Cerebellar nuclear complex (tissue), 1 donor: ENCODE results near the gene MAP3K13.
"Not testable (repeated sequence)": the region's sequence is repeated elsewhere in the genome, so short reads cannot be mapped to it uniquely, and the experiment has no call there.

Experiments used
- DNase-seq, 2 experiments: peaks; one replicate each; lab custom pipeline; 2025; lab: John Stamatoyannopoulos, UW

MAP3K13 gene

GRCh38 chr3:185341616-185342458, 21.1 kb upstream of the MAP3K13 start:
- no peak for DNase-seq

- DNase-seq = no peak
Observed at GRCh38 chr3:185342459-185343174, 20.3 kb upstream of the MAP3K13 start.

- DNase-seq = no peak
Observed at GRCh38 chr3:185347399-185347798, 15.5 kb upstream of the MAP3K13 start.

GRCh38 chr3:185350841-185351240, 12.1 kb upstream of the MAP3K13 start:
- no peak for DNase-seq

GRCh38 chr3:185351396-185351795, 11.5 kb upstream of the MAP3K13 start:
- DNase-seq = no peak

- DNase-seq = no peak
Observed at GRCh38 chr3:185353225-185353624, 9.7 kb upstream of the MAP3K13 start.

GRCh38 chr3:185353823-185354614, 8.9 kb upstream of the MAP3K13 start:
- DNase-seq = no peak

GRCh38 chr3:185356499-185356898, 6.4 kb upstream of the MAP3K13 start:
- DNase-seq = no peak

GRCh38 chr3:185361920-185362319, 1.0 kb upstream of the MAP3K13 start:
- no peak for DNase-seq

GRCh38 chr3:185363662-185364203, 797 bp downstream of the MAP3K13 start:
- no peak for DNase-seq

- no peak for DNase-seq
Observed at GRCh38 chr3:185365291-185366073, 2.5 kb downstream of the MAP3K13 start.

- no peak for DNase-seq
Observed at GRCh38 chr3:185366074-185366335, 3.1 kb downstream of the MAP3K13 start.

GRCh38 chr3:185366913-185367312, 4.0 kb downstream of the MAP3K13 start:
- no peak for DNase-seq

- DNase-seq = not testable (repeated sequence)
Observed at GRCh38 chr3:185370349-185370748, 7.4 kb downstream of the MAP3K13 start.

- no peak for DNase-seq
Observed at GRCh38 chr3:185371306-185372074, 8.6 kb downstream of the MAP3K13 start.

GRCh38 chr3:185381320-185382058, 18.6 kb downstream of the MAP3K13 start:
- DNase-seq = no peak

- DNase-seq = no peak
Observed at GRCh38 chr3:185382154-185382553, 19.2 kb downstream of the MAP3K13 start.

GRCh38 chr3:185386515-185386914, 23.6 kb downstream of the MAP3K13 start:
- not testable (repeated sequence) for DNase-seq

- DNase-seq = no peak
Observed at GRCh38 chr3:185387646-185388045, 24.7 kb downstream of the MAP3K13 start.

GRCh38 chr3:185393055-185393454, 30.1 kb downstream of the MAP3K13 start:
- DNase-seq = no peak
